Measurements from ENCODE around the gene SERPINB7. TPM values are rescaled to one million over a fixed set of nuclear protein-coding genes. Genes with fewer than 3 reads are reported as not detected.
"Not testable (repeated sequence)": the region's sequence is repeated elsewhere in the genome, so short reads cannot be mapped to it uniquely, and the experiment has no call there.

SERPINB7 gene
- total RNA-seq, result under 1 TPM in 2 of 8 experiments, not detected in 6; 0.19 to 0.21 TPM

GRCh38 chr18:63775166-63775730 lies at the start of gene SERPINB7:
Gene SERPINB7 (plus strand): TSS chr18:63775418. CDS start chr18:63782373, 6,955 bp downstream.
- in situ Hi-C loops (cut with MboI; ENCODE audit: low pct_unique_long_range_greater_than_20kb in 2 of 9, low sequenced_read_pairs in 9 of 9, unreplicated experiment in 9 of 9), result no loop called here
- peak in 2 of 8 experiments; percentile 33 to 50 for ATAC-seq (replicated peaks in 6 of 8)
- Histone ChIP-seq H3K27ac (no peak within 1 kb of the TSS), H3K4me1 (replicated peaks in 1 of 2) (peaks cover 0 to 3% of the 10 kb centered on the region in 2 donors), H3K4me3 (no peak within 1 kb of the TSS)
- 0 to 100% (median 50%) methylated on average over 1 to 2 of the region's 2 CpGs; no CpG with 5 or more reads in 3 of the 10 experiments for WGBS, 10 experiments

- no peak for ATAC-seq (replicated peaks in 6 of 8)
- no peak overlapping the region for H3K27ac ChIP-seq
- no peaks in the 10 kb centered on the region for H3K4me1 ChIP-seq (replicated peaks in 1 of 2)
- 0 to 83% (median 46%) methylated on average over 1 to 2 of the region's 3 CpGs; no CpG with 5 or more reads in 2 of the 10 experiments for WGBS, 10 experiments
- no peak overlapping the region for H3K4me3 ChIP-seq
- in situ Hi-C loops (cut with MboI; ENCODE audit: low pct_unique_long_range_greater_than_20kb in 2 of 9, low sequenced_read_pairs in 9 of 9, unreplicated experiment in 9 of 9), result loop anchor here in 1 of 9 experiments (25.0 kb wide), 1 partner anchor 139 kb away; the partner anchor contains the start of gene SERPINB13
These were observed 49.3 kb upstream of the SERPINB7 start for GRCh38 chr18:63725682-63726480.

GRCh38 chr18:63730773-63731172 lies 44.4 kb upstream of the SERPINB7 start:
- 0 to 100% (median 66%) methylated on average over 1 to 5 of the region's 5 CpGs; no CpG with 5 or more reads in 2 of the 10 experiments for WGBS, 10 experiments
- ATAC-seq (replicated peaks in 6 of 8), result peak in 2 of 8 experiments; percentile 71 to 77
- H3K4me3 ChIP-seq, result no peak overlapping the region
- in situ Hi-C loops (cut with MboI; ENCODE audit: low pct_unique_long_range_greater_than_20kb in 2 of 9, low sequenced_read_pairs in 9 of 9, unreplicated experiment in 9 of 9), result loop anchor here in 1 of 9 experiments (25.0 kb wide), 1 partner anchor 143 kb away; the partner anchor contains the start of gene SERPINB13
- H3K27ac ChIP-seq, result no peak overlapping the region
- H3K4me1 ChIP-seq (replicated peaks in 1 of 2), result no peaks in the 10 kb centered on the region

- no peak overlapping the region for H3K4me3 ChIP-seq
- no peak for ATAC-seq (replicated peaks in 6 of 8)
- WGBS, 10 experiments, result 0 to 100% (median 85%) methylated on average over 1 to 2 of the region's 3 CpGs; no CpG with 5 or more reads in 5 of the 10 experiments
- H3K4me1 ChIP-seq (replicated peaks in 1 of 2), result no peaks in the 10 kb centered on the region
- in situ Hi-C loops (cut with MboI; ENCODE audit: low pct_unique_long_range_greater_than_20kb in 2 of 9, low sequenced_read_pairs in 9 of 9, unreplicated experiment in 9 of 9), result loop anchor here in 1 of 9 experiments (25.0 kb wide), 1 partner anchor 144 kb away; the partner anchor contains the start of gene SERPINB13
- H3K27ac ChIP-seq, result no peak overlapping the region
These were observed 44.0 kb upstream of the SERPINB7 start for GRCh38 chr18:63731215-63731614.

GRCh38 chr18:63736876-63737275 lies 38.3 kb upstream of the SERPINB7 start:
- ATAC-seq (replicated peaks in 6 of 8), result peak in 2 of 8 experiments; percentile 50 to 61
- Histone ChIP-seq H3K4me3 (no peak overlapping the region), H3K4me1 (replicated peaks in 1 of 2) (no peaks in the 10 kb centered on the region), H3K27ac (no peak overlapping the region)
- in situ Hi-C loops (cut with MboI; ENCODE audit: low pct_unique_long_range_greater_than_20kb in 2 of 9, low sequenced_read_pairs in 9 of 9, unreplicated experiment in 9 of 9), result loop anchor here in 1 of 9 experiments (25.0 kb wide), 1 partner anchor 150 kb away; the partner anchor contains the start of gene SERPINB13

GRCh38 chr18:63741769-63742168 lies 33.4 kb upstream of the SERPINB7 start:
- WGBS, 10 experiments, result 0 to 86% (median 69%) methylated on average over 2 to 4 of the region's 4 CpGs
- Histone ChIP-seq H3K4me3 (no peak overlapping the region), H3K27ac (no peak overlapping the region), H3K4me1 (replicated peaks in 1 of 2) (no peaks in the 10 kb centered on the region)
- in situ Hi-C loops (cut with MboI; ENCODE audit: low pct_unique_long_range_greater_than_20kb in 2 of 9, low sequenced_read_pairs in 9 of 9, unreplicated experiment in 9 of 9), result loop anchor here in 1 of 9 experiments (25.0 kb wide), 1 partner anchor 154 kb away; the partner anchor contains the start of gene SERPINB13
- peak in 2 of 8 experiments; percentile 57 to 63 for ATAC-seq (replicated peaks in 6 of 8)

- Histone ChIP-seq H3K27ac (no peak overlapping the region), H3K4me3 (no peak overlapping the region), H3K4me1 (replicated peaks in 1 of 2) (no peaks in the 10 kb centered on the region)
- in situ Hi-C loops (cut with MboI; ENCODE audit: low pct_unique_long_range_greater_than_20kb in 2 of 9, low sequenced_read_pairs in 9 of 9, unreplicated experiment in 9 of 9), result loop anchor here in 1 of 9 experiments (25.0 kb wide), 1 partner anchor 160 kb away; the partner anchor contains the start of gene SERPINB13
- 20 to 94% (median 85%) methylated on average over 1 to 2 of the region's 2 CpGs; no CpG with 5 or more reads in 2 of the 10 experiments for WGBS, 10 experiments
- ATAC-seq (replicated peaks in 6 of 8), result no peak
These were observed 28.2 kb upstream of the SERPINB7 start for GRCh38 chr18:63747006-63747405.

- in situ Hi-C loops (cut with MboI; ENCODE audit: low pct_unique_long_range_greater_than_20kb in 2 of 9, low sequenced_read_pairs in 9 of 9, unreplicated experiment in 9 of 9), result loop anchor here in 1 of 9 experiments (25.0 kb wide), 1 partner anchor 162 kb away; the partner anchor contains the start of gene SERPINB13
- no peak for ATAC-seq (replicated peaks in 6 of 8)
- no peak overlapping the region for H3K27ac ChIP-seq
- H3K4me1 ChIP-seq (replicated peaks in 1 of 2), result no peaks in the 10 kb centered on the region
- H3K4me3 ChIP-seq, result no peak overlapping the region
- 33 to 86% (median 61%) methylated on average over 1 of the region's 1 CpG; no CpG with 5 or more reads in 2 of the 10 experiments for WGBS, 10 experiments
These were observed 25.7 kb upstream of the SERPINB7 start for GRCh38 chr18:63749489-63749888.

GRCh38 chr18:63752636-63753035 lies 22.6 kb upstream of the SERPINB7 start:
- no peak for ATAC-seq (replicated peaks in 6 of 8)
- in situ Hi-C loops (cut with MboI; ENCODE audit: low pct_unique_long_range_greater_than_20kb in 2 of 9, low sequenced_read_pairs in 9 of 9, unreplicated experiment in 9 of 9), result no loop called here
- no peak overlapping the region for H3K4me3 ChIP-seq
- 51 to 80% (median 80%) methylated on average over 1 to 2 of the region's 2 CpGs; no CpG with 5 or more reads in 7 of the 10 experiments for WGBS, 10 experiments
- no peaks in the 10 kb centered on the region for H3K4me1 ChIP-seq (replicated peaks in 1 of 2)
- no peak overlapping the region for H3K27ac ChIP-seq

- H3K27ac ChIP-seq, result no peak overlapping the region
- no peak for ATAC-seq (replicated peaks in 6 of 8)
- no peaks in the 10 kb centered on the region for H3K4me1 ChIP-seq (replicated peaks in 1 of 2)
- in situ Hi-C loops (cut with MboI; ENCODE audit: low pct_unique_long_range_greater_than_20kb in 2 of 9, low sequenced_read_pairs in 9 of 9, unreplicated experiment in 9 of 9), result no loop called here
- H3K4me3 ChIP-seq, result no peak overlapping the region
These were observed 21.5 kb upstream of the SERPINB7 start for GRCh38 chr18:63753676-63754075.

GRCh38 chr18:63757541-63757940 lies 17.7 kb upstream of the SERPINB7 start:
- no peak overlapping the region for H3K4me3 ChIP-seq
- no peak overlapping the region for H3K27ac ChIP-seq
- in situ Hi-C loops (cut with MboI; ENCODE audit: low pct_unique_long_range_greater_than_20kb in 2 of 9, low sequenced_read_pairs in 9 of 9, unreplicated experiment in 9 of 9), result no loop called here
- no peaks in the 10 kb centered on the region for H3K4me1 ChIP-seq (replicated peaks in 1 of 2)
- no peak for ATAC-seq (replicated peaks in 6 of 8)

GRCh38 chr18:63758615-63759240 lies 16.5 kb upstream of the SERPINB7 start:
- in situ Hi-C loops (cut with MboI; ENCODE audit: low pct_unique_long_range_greater_than_20kb in 2 of 9, low sequenced_read_pairs in 9 of 9, unreplicated experiment in 9 of 9), result no loop called here
- Histone ChIP-seq H3K4me3 (no peak overlapping the region), H3K27ac (no peak overlapping the region), H3K4me1 (replicated peaks in 1 of 2) (no peaks in the 10 kb centered on the region)
- 40 to 89% (median 83%) methylated on average over 1 to 3 of the region's 3 CpGs; no CpG with 5 or more reads in 3 of the 10 experiments for WGBS, 10 experiments
- ATAC-seq (replicated peaks in 6 of 8), result peak in 1 of 8 experiments; percentile 60

GRCh38 chr18:63759786-63760185 lies 15.4 kb upstream of the SERPINB7 start:
- H3K4me3 ChIP-seq; ATAC-seq (replicated peaks in 6 of 8); in situ Hi-C loops (cut with MboI; ENCODE audit: low pct_unique_long_range_greater_than_20kb in 2 of 9, low sequenced_read_pairs in 9 of 9, unreplicated experiment in 9 of 9); H3K4me1 ChIP-seq (replicated peaks in 1 of 2); H3K27ac ChIP-seq: not testable (repeated sequence)
- 80 to 100% (median 93%) methylated on average over 1 to 2 of the region's 2 CpGs; no CpG with 5 or more reads in 2 of the 10 experiments for WGBS, 10 experiments

All from motor neuron (in vitro differentiated cells).